Posterior cingulate gyrus (tissue), 11 donors: ENCODE measurements around the gene CRISPLD2.
"Not testable (repeated sequence)": the region's sequence is repeated elsewhere in the genome, so short reads cannot be mapped to it uniquely, and the experiment has no call there.

Source experiments
- DNase-seq, 10 donors: peaks; one replicate each; pipeline versions ENCODE4 v3.0.0 to v3.0.0-alpha.2; 2020 to 2021; ENCODE audit warnings: mixed read lengths in 3 of 10
- intact Hi-C: fragments of 100-400 bp; cut with DNase I; formaldehyde crosslinking; loops from one replicate; pipeline ENCODE4 v1.15.1; 2023

The CRISPLD2 gene

DNA sequence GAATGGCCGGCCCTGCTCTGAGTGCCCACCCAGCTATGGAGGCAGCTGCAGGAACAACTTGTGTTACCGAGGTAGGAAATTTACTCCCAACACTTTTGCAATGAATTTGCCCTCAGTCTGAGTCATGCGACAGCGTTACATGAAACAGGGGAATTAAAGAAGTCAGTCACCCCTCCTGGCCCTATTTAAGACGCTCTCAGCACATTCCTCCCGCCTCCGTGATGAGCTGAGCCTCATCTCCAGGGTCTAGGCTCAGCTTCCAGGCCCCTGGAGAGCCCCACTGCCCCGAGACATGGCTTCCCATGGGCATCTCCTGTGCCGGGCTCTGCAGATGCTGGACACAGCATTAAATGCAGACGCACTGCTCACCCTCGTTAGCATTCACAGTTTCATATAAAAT lies 35.0 kb downstream of the CRISPLD2 start:
- intact Hi-C loops, result no loop called here
- peak in 1 of 10 donors; percentile 26 for DNase-seq

DNA sequence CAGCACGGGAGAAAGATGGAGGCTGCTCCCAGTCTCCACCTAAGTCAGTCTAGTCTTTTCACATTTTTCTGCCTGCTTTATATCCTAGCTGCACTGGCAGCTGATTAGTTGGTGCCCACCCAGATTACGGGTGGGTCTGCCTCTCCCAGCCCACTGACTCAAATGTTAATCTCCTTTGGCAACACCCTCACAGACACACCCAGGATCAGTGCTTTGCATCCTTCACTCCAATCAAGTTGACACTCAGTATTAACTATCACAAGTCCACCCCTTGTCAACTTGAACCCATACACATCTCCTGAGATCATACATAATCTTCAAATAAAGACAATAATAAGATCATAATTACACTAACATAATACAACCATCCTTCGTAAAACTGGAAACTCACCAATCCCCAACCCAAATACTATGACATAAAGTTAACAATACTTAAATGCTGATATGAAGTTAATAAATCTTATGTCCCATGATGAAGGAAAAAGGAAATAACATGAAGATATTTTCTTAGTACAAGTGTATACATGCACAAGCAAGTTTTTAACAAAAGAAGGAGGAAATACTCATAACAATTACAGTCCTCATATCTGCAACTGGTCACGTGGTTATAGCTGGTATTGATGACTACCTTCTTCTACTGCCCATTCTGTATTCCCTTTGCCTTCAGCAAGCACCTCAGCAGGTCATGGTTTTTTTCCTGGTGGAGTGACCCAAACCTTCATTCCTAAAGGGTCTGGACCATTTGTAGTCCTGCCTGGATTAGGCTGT lies 35.8 kb downstream of the CRISPLD2 start:
- DNase-seq, intact Hi-C loops: not testable (repeated sequence)

DNA sequence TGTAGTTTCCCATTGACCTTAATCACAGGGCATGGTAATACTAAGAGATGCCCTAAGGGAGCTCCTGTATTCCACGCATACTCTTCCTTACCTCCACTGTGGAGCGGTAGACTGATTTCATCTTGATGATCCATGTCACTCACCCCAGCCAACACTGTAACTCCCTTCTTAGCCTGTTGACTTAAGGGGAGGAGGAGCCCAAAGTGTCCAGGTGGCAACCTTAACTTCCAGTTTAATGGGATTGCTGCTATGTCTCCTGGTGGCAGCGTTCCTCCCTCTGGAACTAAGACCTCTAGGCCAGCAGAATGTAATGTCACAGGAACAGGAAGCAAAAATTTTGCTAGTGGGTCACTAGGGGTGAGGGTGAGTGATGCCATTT lies 36.4 kb downstream of the CRISPLD2 start:
- intact Hi-C loops, DNase-seq: not testable (repeated sequence)

DNA sequence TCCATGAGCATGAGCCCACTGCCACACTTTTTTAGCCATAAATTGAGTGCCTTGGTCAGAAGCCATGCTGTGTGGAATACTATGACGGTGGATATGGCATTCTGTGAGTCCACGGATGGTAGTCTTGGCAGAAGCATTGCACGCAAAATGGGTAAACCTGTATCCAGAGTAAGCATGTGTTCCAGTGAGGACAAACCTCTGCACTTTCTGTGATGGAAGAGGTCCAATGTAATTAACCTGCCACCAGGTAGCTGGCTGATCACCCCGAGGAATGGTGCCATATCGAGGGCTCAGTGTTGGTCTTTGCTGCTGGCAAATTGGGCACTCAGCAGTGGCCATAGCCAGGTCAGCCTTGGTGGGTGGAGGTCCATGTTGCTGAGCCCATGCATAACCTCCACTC lies 37.0 kb downstream of the CRISPLD2 start:
- DNase-seq, result peak in 2 of 10 donors; percentile 14 to 39
- intact Hi-C loops, result not testable (repeated sequence)

DNA sequence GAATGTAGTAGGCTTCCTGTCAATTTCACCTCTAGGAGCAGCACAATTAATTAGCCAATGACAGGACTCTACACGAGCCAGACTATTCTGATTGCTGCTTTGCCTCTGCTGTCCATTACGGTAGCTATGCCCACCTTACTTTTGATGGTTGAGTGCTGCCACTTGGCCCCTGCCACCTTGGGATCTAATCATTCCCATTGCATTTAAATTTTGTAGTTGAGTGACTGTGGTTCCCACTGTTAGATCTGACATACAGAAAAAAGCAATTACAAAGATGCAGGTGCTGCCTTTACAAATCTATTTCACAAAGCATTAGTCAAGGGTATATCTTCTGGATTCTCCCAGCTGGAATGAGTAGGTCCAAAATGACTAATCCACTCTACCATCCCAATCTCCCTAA lies 39.9 kb downstream of the CRISPLD2 start:
- intact Hi-C loops, result no loop called here
- DNase-seq, result peak in 1 of 10 donors; percentile 4

DNA sequence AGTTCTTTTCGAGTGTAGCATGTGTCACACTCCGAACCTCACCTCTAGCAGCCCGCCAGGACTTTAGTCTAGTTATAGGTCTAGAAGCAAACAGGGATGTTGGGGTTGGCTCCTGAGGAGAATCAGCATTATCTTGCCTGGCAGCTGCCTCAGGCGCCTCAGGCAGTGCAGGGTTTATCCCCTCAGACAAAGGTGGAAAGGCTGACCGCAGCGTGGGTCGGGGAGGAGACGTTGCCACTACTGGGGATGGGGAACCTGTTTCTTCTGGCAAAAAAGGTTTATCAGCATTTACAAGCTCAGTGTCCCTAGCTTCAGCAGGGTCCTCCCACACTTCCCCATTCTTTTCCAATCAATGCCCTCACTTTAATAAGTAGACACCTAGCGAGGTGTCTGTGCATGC lies 40.6 kb downstream of the CRISPLD2 start:
- intact Hi-C loops, result no loop called here
- DNase-seq, result peak in 1 of 10 donors; percentile 21

DNA sequence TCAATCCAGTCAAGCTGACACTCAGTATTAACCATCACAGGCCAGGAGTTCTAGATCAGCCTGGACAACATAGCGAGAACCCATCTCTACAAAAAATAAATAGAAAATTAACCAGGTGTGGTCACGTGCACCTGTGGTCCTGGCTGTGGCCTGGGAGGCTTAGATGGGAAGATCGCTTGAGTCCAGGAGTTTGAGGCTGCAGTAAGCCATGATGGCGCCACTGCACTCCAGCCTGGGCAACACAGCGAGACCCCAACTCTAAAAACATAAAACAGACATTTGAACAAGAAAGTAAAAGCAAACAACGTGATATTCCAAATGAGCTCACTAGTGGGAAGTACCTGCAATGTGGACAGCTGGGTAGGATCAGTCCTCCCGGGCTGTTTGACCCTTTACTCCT lies 41.9 kb downstream of the CRISPLD2 start:
- intact Hi-C loops, result no loop called here

DNA sequence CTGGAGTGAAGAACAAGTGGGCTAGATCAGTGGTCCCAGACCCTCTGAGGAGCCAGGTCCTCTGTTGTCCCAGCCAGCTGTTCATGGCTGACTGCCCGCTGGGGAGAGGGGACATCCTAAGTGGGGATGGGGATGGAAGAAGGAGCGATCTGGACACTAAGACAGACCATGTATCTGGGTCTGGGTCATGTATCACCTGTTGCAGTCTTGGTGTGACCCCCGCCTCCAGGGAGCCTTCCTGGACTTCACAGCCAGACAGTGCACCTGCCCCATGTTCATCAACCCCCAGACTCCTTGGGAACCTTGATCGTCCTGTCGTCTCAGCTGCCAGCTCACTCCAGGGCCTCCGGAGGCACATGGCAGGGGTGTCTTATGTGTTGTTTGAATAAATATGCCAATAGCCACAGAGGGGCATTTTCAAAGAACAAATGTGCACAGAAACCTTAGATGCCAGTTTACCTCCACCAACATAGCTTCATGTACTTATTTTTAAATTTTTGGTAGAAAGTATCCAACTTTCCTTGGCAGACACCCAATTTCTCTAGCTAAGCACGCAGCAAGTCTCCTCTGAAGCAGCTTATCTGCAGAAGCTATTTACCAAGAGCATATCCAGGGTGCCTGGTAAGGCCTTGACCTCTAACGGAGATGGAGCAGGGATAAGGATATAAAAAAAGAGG lies 43.2 kb downstream of the CRISPLD2 start:
- intact Hi-C loops, result no loop called here
- peak in 1 of 10 donors; percentile 30 for DNase-seq

More for the DNA sequence above, 41.9 kb downstream of the CRISPLD2 start:
- DNase-seq, result no peak

DNA sequence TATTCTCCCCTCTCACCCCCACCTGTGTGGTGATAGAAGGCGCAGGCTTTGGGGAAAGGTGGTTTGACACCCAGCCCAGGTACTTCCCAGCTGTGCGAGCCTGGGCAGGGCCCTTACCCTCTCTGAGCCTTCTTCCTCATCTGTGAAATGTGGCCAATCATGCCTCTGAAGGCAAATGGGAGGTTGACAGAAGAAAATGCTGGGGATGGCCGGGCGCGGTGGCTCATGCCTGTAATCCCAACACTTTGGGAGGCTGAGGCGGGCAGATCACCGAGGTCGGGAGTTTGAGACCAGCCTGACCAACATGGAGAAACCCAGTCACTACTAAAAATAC lies 43.7 kb downstream of the CRISPLD2 start:
- peak in 1 of 10 donors; percentile 64 for DNase-seq
- intact Hi-C loops, result no loop called here

DNA sequence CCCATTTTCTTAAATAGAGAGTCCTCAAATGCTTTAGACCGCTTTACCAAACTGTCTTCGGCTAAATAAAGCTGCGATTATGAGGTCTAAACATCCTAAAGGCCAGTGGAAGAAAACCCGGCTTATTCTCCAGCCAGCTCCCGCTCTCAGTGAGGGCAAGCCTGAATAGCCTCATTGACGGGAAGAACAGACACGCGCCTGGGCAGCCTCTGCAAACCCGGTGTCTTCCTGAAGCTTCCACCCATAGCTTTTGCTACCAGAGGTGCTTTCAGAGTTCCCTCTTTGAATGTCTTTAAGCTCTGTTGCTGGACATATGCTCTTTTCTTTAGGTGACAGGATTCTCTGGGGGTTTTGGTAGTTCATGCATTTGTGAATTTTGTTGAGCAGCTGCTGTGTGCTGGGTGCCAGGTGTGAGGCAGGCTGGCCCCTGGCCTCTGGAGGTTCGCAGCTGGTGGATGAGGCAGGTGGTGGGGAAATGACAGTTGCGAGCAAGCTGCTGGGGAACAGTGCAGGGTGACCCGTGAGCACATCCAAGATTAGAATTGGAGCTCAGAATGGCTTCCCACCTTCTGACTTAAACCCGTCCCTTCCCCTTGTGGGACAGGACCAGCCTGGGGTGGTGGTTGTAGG lies 44.7 kb downstream of the CRISPLD2 start:
- peak in 2 of 10 donors; percentile 35 to 82 for DNase-seq
- intact Hi-C loops, result no loop called here

DNA sequence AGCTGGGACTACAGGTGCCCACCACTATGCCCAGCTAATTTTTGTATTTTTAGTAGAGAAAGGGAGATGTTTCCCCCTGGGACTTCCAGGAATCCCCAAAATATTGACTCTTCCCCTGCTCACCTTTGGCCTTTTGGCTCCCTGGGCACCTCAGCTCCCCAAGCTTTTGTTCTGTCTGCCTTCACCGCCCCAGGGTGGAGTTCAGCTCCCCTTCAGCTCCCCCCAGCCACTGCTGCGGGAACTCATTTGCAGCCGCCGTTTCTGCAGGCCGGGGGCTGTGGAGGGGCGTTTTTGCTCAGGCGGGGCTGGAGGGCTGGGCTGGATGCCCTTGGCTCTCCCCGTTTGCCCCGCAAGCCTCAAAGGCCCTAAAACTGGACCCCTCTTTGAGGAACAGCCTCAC lies 47.9 kb downstream of the CRISPLD2 start:
- peak in 2 of 10 donors; percentile 40 to 68 for DNase-seq
- intact Hi-C loops, result no loop called here

DNA sequence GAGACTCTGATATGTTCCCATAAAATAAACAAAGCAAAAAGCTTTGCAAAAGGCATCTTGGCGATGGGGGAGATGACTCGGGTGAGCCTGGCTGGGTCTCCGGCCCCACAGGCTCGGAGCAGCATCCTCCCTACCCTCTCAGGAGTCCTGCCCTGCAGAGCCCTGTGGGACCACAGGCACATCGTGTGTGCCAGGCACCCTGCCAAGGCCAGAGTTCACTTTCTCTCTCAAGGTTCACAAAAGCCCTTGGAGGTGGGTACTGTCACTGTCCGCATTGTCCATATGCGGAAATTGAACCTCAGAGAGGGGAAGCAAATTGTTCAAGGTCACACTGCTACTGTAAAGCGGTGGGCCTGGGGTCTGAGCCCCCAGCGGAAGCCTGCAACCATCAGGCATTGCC lies 48.5 kb downstream of the CRISPLD2 start:
- DNase-seq, result peak in 1 of 10 donors; percentile 59
- intact Hi-C loops, result no loop called here

DNA sequence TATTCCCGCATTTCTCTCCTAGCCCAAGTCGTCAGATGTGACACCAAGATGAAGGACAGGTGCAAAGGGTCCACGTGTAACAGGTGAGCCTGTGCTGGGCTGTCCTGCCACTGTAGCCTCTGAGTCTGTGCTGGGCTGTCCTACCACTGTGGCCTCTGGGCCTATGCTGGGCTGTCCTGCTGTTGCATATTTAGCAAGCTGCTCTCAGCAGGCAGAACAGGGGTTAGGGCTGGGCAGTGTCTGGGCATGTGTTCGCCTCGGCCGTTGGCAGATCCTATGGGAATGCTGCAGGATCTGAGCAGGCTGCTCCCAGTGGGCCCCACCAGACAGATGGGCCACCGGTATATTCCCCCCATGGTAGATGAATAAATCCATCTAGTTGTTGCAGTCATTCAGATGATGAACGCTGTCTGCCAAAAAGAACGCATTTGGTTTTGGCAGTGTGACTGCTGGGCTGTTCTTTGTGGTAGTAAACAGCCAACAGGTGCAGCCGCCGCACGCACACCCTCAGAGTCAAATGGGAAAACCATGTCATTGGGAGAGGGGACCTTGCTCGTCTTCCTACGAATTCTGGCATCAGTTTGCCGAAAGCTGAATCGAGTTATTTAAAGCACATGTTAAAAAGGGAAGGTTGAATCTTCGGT lies 49.2 kb downstream of the CRISPLD2 start:
- intact Hi-C loops, result no loop called here
- DNase-seq, result peak in 2 of 10 donors; percentile 57 to 72

DNA sequence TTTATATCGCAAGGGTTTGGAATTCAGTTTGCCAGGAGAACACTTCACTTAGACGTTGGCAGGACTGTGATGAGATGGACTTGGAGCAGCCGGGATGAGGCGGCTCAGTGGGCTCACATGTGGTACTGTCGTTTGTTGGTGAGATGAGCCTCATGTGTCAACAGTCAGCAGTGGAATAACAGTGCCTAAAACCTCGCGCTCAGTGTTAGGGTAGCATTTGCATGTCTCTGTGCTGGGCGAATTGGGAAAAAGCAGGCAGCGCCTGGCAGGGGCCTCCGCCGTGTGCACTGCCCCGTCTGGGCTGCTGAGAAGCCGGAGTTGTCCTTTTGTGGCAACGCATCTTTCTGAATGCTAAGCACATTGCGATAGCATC lies 49.7 kb downstream of the CRISPLD2 start:
- intact Hi-C loops, result no loop called here
- DNase-seq, result peak in 2 of 10 donors; percentile 25 to 51

DNA sequence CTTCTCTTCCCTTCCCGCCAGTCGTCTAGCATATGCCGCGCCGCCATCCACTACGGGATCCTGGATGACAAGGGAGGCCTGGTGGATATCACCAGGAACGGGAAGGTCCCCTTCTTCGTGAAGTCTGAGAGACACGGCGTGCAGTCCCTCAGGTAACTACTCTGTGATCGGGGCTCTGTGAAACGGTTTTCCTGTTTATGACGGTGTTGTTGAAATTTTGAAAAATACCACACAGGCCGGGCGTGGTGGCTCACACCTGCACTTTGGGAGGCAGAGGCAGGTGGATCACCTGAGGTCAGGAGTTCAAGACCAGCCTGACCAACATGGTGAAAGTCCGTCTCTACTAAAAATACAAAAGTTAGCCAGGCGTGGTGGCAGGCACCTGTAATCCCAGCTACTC lies 53.2 kb downstream of the CRISPLD2 start:
- intact Hi-C loops, result not testable (repeated sequence)
- DNase-seq, result peak in 2 of 10 donors; percentile 33 to 39

DNA sequence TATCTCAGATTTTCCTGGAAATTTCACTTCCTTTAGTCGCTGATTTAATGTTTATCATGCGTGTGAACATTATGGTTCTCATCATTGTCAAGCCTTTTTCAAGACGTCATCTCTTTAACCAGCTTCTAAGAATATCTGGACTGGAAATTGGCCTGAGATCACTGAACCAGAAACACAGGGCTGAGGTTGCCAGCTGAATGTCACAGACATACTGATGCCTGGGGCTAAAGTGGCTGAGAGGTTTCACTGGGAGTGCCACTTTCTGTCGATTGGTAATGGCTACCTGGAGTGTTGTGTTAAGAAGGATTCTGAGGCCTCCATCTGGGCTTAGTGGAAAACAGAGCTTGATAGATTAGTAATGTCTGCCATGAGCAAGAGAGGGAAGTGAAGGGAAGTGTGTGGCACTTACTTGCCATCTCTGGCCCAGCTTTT lies 54.2 kb downstream of the CRISPLD2 start:
- intact Hi-C loops, result no loop called here
- DNase-seq, result peak in 1 of 10 donors; percentile 29

DNA sequence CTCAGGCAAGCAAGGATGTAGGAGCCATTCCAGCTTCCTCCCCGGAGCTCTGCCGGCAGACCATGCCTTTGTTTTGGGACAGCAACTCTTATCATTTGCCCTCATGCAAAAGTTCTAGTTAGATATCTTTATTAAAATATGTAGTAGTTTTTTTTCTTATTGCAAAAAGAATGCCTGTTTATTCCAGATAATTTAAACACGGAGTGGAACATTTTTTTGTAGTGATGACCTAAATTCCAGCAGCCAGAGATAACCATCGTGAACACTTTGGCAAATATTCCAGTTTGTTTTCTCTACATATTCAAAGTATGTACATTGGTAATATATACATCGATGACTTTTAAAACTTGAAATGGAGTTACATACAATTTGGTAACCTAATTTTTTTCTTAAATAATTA lies 54.8 kb downstream of the CRISPLD2 start:
- intact Hi-C loops, result no loop called here
- DNase-seq, result peak in 1 of 10 donors; percentile 15

DNA sequence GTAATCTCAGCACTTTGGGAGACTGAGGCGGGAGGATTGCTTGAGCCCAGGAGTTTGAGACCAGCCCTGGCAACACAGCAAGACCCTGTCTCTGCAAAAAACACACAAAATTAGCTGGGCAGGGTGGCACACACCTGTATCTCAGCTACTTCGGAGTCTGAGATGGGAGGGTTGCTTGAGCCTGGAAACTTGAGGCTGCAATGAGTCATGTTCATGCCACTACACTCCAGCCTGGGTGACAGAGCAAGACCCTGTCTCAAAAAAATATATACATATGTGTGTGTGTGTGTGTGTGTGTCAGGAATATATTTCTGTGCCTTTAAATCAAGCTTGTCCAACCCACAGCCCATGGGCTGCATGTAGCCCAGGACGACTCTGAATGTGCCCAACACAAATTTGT lies 55.2 kb downstream of the CRISPLD2 start:
- peak in 2 of 10 donors; percentile 6 to 21 for DNase-seq
- intact Hi-C loops, result no loop called here

DNA sequence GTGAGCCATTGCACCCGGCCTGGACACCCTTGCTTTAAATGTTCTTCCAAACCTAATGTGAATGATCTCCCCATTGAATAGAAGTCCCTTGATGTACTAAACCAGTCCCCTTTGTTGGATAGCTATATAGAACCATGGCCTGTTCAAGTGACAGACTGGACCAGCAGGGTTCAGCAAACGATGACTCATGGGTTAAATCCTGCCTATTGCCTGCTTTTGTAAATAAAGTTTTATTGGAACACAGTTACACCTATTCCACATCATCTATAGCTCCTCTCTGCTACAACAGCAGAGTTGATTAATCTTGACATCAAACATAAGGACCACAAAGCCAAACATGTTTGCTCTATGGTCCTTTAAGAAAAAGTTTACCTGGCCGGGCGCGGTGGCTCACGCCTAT lies 56.1 kb downstream of the CRISPLD2 start:
- intact Hi-C loops, result no loop called here
- DNase-seq, result peak in 2 of 10 donors; percentile 14 to 16

DNA sequence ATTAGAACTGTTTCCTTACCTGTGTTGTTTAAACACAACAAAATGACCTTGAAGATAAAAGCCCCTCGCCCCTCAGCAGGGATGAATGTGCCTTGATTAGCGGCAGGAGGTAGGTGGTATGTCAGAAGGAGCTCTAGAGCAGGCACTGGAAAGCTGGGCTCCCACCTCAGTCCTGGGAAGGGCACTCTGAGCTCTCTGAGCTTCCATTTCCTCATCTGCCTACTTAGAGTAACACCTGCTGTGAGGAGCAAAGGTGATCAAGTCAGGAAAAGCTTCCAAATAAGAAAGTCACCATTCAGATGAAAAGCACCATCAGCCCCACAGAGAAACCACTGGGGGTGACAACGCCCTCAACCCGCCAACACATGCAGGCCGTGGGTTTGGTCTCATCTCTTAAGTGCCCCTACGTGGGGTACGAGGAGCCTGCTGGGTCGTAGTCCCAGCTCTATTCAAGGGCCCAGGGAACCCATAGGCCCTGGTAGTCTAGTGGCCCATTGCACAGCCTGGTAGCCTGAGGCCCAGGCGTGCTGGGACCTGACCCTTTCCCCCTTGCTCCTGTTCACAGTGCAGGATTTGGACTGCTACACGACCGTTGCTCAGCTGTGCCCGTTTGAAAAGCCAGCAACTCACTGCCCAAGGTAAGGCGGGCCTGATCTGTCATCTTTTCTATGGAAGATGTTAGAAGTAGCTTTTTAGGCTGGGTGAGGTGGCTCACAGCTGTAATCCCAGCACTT lies 57.3 kb downstream of the CRISPLD2 start:
- intact Hi-C loops, result no loop called here
- peak in 1 of 10 donors; percentile 26 for DNase-seq
